ENCODE data around the gene NUMB. TPM values are rescaled to one million over a fixed set of nuclear protein-coding genes. Genes with fewer than 3 reads are reported as not detected.

NUMB gene
- total RNA-seq, 2 donors from 2014 or later: 79.9 to 85.2 TPM

- Mint-ChIP-seq H3K9me3 (no peaks in the 10 kb centered on the region), H3K27ac (no peak overlapping the region), H3K4me3 (peak overlapping the region; percentile 52), H3K27me3 (ENCODE audit: insufficient read depth) (peaks cover 49% of the 10 kb centered on the region), H3K36me3 (ENCODE audit: low read depth) (peaks cover 7% of the 10 kb centered on the region), H3K4me1 (no peaks in the 10 kb centered on the region)
- Histone ChIP-seq H3K9ac (ENCODE audit: extremely low read depth, low read length, poor library complexity, severe bottlenecking) (no peak overlapping the region), H3K27me3 (ENCODE audit: control insufficient read depth, insufficient read depth, low read length, poor library complexity, severe bottlenecking) (peaks cover 11% of the 10 kb centered on the region), H3K4me3 (ENCODE audit: low read length) (no peak overlapping the region), H3K4me1 (ENCODE audit: control insufficient read depth, insufficient read depth, low read length) (no peaks in the 10 kb centered on the region), H3K27ac (ENCODE audit: low read depth, low read length) (no peak overlapping the region), H3K36me3 (ENCODE audit: control insufficient read depth, insufficient read depth, low read length) (no peaks in the 10 kb centered on the region), H3K9me3 (ENCODE audit: control insufficient read depth, low read length) (no peaks in the 10 kb centered on the region)
- no peak for TF ChIP-seq CTCF (conservative IDR thresholded peaks at IDR 0.05)
- WGBS, 2 experiments (ENCODE audit: insufficient coverage in 1 of 2, insufficient read length in 1 of 2): 90% methylated on average over 13 to 18 of the region's 18 CpGs
- DNase-seq: no peak
Observed at GRCh38 chr14:73246387-73247150, 211.8 kb downstream of the NUMB start.

GRCh38 chr14:73245480-73246325 lies 212.6 kb downstream of the NUMB start:
- no peaks in the 10 kb centered on the region for H3K4me1 Mint-ChIP-seq
- Histone ChIP-seq H3K4me3 (ENCODE audit: low read length) (peak overlapping the region; percentile 29), H3K9me3 (ENCODE audit: control insufficient read depth, low read length) (no peaks in the 10 kb centered on the region), H3K27me3 (ENCODE audit: control insufficient read depth, insufficient read depth, low read length, poor library complexity, severe bottlenecking) (peaks cover 18% of the 10 kb centered on the region), H3K27ac (ENCODE audit: low read depth, low read length) (no peak overlapping the region), H3K36me3 (ENCODE audit: control insufficient read depth, insufficient read depth, low read length) (no peaks in the 10 kb centered on the region), H3K4me1 (ENCODE audit: control insufficient read depth, insufficient read depth, low read length) (no peaks in the 10 kb centered on the region), H3K9ac (ENCODE audit: extremely low read depth, low read length, poor library complexity, severe bottlenecking) (no peak overlapping the region)
- peak overlapping the region; percentile 52 for H3K4me3 Mint-ChIP-seq
- WGBS, 2 experiments (ENCODE audit: insufficient coverage in 1 of 2, insufficient read length in 1 of 2): 52 to 83% methylated on average over 32 to 64 of the region's 64 CpGs
- peak; percentile 84 for DNase-seq
- H3K9me3 Mint-ChIP-seq: no peaks in the 10 kb centered on the region
- no peak for TF ChIP-seq CTCF (conservative IDR thresholded peaks at IDR 0.05)
- H3K27ac Mint-ChIP-seq: no peak overlapping the region
- peaks cover 57% of the 10 kb centered on the region for H3K27me3 Mint-ChIP-seq (ENCODE audit: insufficient read depth)
- peaks cover 5% of the 10 kb centered on the region for H3K36me3 Mint-ChIP-seq (ENCODE audit: low read depth)

- DNase-seq: no peak
- Mint-ChIP-seq H3K27me3 (ENCODE audit: insufficient read depth) (peaks cover 66% of the 10 kb centered on the region), H3K36me3 (ENCODE audit: low read depth) (peaks cover 5% of the 10 kb centered on the region), H3K9me3 (no peaks in the 10 kb centered on the region), H3K4me1 (no peaks in the 10 kb centered on the region), H3K4me3 (peak overlapping the region; percentile 52), H3K27ac (no peak overlapping the region)
- H3K9ac ChIP-seq (ENCODE audit: extremely low read depth, low read length, poor library complexity, severe bottlenecking): no peak overlapping the region
- H3K9me3 ChIP-seq (ENCODE audit: control insufficient read depth, low read length): no peaks in the 10 kb centered on the region
- H3K4me1 ChIP-seq (ENCODE audit: control insufficient read depth, insufficient read depth, low read length): no peaks in the 10 kb centered on the region
- H3K27me3 ChIP-seq (ENCODE audit: control insufficient read depth, insufficient read depth, low read length, poor library complexity, severe bottlenecking): peaks cover 28% of the 10 kb centered on the region
- no peak overlapping the region for H3K27ac ChIP-seq (ENCODE audit: low read depth, low read length)
- peak overlapping the region; percentile 29 for H3K4me3 ChIP-seq (ENCODE audit: low read length)
- H3K36me3 ChIP-seq (ENCODE audit: control insufficient read depth, insufficient read depth, low read length): no peaks in the 10 kb centered on the region
- 89 to 94% methylated on average over 12 to 14 of the region's 14 CpGs for WGBS, 2 experiments (ENCODE audit: insufficient coverage in 1 of 2, insufficient read length in 1 of 2)
- TF ChIP-seq CTCF (conservative IDR thresholded peaks at IDR 0.05): no peak
Observed at GRCh38 chr14:73244541-73245290, 213.6 kb downstream of the NUMB start.
